Liver (tissue), 9 donors: Measurements from ENCODE around the gene WDR5. TPM values are rescaled to one million over a fixed set of nuclear protein-coding genes. Genes with fewer than 3 reads are reported as not detected.

ENCODE experiments used
- DNase-seq: peaks from one replicate; pipeline ENCODE4 v3.0.0-alpha.2; 2017; ENCODE audit warnings: low spot score
- H3K27ac ChIP-seq, 2 donors: one replicate each; pipeline ENCODE4 v1.7.0; 2013; ENCODE audit warnings: inconsistent platforms in 2 of 2, low read length in 2 of 2, control low read depth in 1 of 2, low read depth in 1 of 2, mild to moderate bottlenecking in 1 of 2
- H3K27me3 ChIP-seq, 4 donors: one replicate each; pipeline versions ENCODE4 v1.6.1 to v1.7.0; 2013; ENCODE audit warnings: low read length in 3 of 4, inconsistent platforms in 1 of 4, mild to moderate bottlenecking in 1 of 4, moderate library complexity in 1 of 4; ENCODE audit not compliant: control insufficient read depth in 4 of 4, insufficient read depth in 4 of 4
- H3K36me3 ChIP-seq, 4 donors: one replicate each; pipeline versions ENCODE4 v1.6.1 to v1.7.0; 2013; ENCODE audit warnings: low read length in 3 of 4, mild to moderate bottlenecking in 3 of 4, low read depth in 1 of 4, moderate library complexity in 1 of 4; ENCODE audit not compliant: control insufficient read depth in 4 of 4, insufficient read depth in 3 of 4
- H3K4me1 ChIP-seq, 4 donors: one replicate each; pipeline versions ENCODE4 v1.6.1 to v1.7.0; 2013; ENCODE audit warnings: low read length in 3 of 4, mild to moderate bottlenecking in 3 of 4, moderate library complexity in 1 of 4; ENCODE audit not compliant: control insufficient read depth in 4 of 4, insufficient read depth in 4 of 4
- H3K4me3 ChIP-seq, 3 donors: one replicate each; pipeline versions ENCODE4 v1.6.1 to v1.7.0; 2013; ENCODE audit warnings: low read length in 3 of 3, control low read depth in 1 of 3, low read depth in 1 of 3, mild to moderate bottlenecking in 1 of 3
- H3K9ac ChIP-seq, 2 donors: one replicate each; pipeline ENCODE4 v1.7.0; 2013; ENCODE audit warnings: low read length in 2 of 2, mild to moderate bottlenecking in 2 of 2, moderate library complexity in 2 of 2, control low read depth in 1 of 2, low read depth in 1 of 2
- H3K9me3 ChIP-seq, 4 donors: one replicate each; pipeline versions ENCODE4 v1.6.1 to v1.7.0; 2013; ENCODE audit warnings: low read length in 3 of 4; ENCODE audit not compliant: control insufficient read depth in 4 of 4
- EGR1 ChIP-seq, 2 donors: IDR thresholded peaks; 2 replicates each; pipeline ENCODE4 v1.6.1; 2016 to 2018; ENCODE audit warnings: antibody characterized with exemption in 2 of 2, low read depth in 2 of 2
- FOXA1 ChIP-seq: IDR thresholded peaks from 2 replicates; pipeline ENCODE4 v1.6.1; 2016; ENCODE audit warnings: antibody characterized with exemption
- FOXA2 ChIP-seq: IDR thresholded peaks from 2 replicates; pipeline ENCODE4 v1.6.1; 2016; ENCODE audit warnings: antibody characterized with exemption
- GABPA ChIP-seq, 2 donors: IDR thresholded peaks in 1 of 2; conservative IDR thresholded peaks in 1 of 2; 2 replicates each; pipeline ENCODE4 v1.6.1; 2016; ENCODE audit warnings: antibody characterized with exemption in 2 of 2, mild to moderate bottlenecking in 1 of 2, moderate library complexity in 1 of 2
- HNF4A ChIP-seq, 2 donors: conservative IDR thresholded peaks; 2 replicates each; pipeline ENCODE4 v1.6.1; 2016; ENCODE audit warnings: antibody characterized with exemption in 2 of 2, mild to moderate bottlenecking in 2 of 2
- HNF4G ChIP-seq: IDR thresholded peaks from 2 replicates; pipeline ENCODE4 v1.6.1; 2016; ENCODE audit warnings: antibody characterized with exemption
- JUND ChIP-seq, 2 donors: IDR thresholded peaks; 2 replicates each; pipeline ENCODE4 v1.6.1; 2016; ENCODE audit warnings: antibody characterized with exemption in 2 of 2
- NR2F2 ChIP-seq: IDR thresholded peaks from 2 replicates; pipeline ENCODE4 v1.6.1; 2016; ENCODE audit warnings: antibody characterized with exemption
- RAD21 ChIP-seq, 2 donors: IDR thresholded peaks; 2 replicates each; pipeline ENCODE4 v1.6.1; 2016; ENCODE audit warnings: antibody characterized with exemption in 2 of 2, mild to moderate bottlenecking in 2 of 2
- RXRA ChIP-seq, 2 donors: IDR thresholded peaks; 2 replicates each; pipeline ENCODE4 v1.6.1; 2017 to 2018; ENCODE audit warnings: antibody characterized with exemption in 2 of 2, mild to moderate bottlenecking in 1 of 2
- SP1 ChIP-seq: IDR thresholded peaks from 2 replicates; pipeline ENCODE4 v1.6.1; 2018; ENCODE audit warnings: antibody characterized with exemption, mild to moderate bottlenecking
- TAF1 ChIP-seq: conservative IDR thresholded peaks from 2 replicates; pipeline ENCODE4 v1.6.1; 2016; ENCODE audit warnings: antibody characterized with exemption, mild to moderate bottlenecking
- YY1 ChIP-seq: IDR thresholded peaks from 2 replicates; pipeline ENCODE4 v1.6.1; 2016; ENCODE audit warnings: antibody characterized with exemption, mild to moderate bottlenecking
- WGBS: extraction: QIAGEN DNeasy Blood & Tissue Kit; methylation state at CpG from one replicate; pipeline ENCODE4 v1.1.7; 2013; 5-methylcytosine and 5-hydroxymethylcytosine counted together
- polyA plus RNA-seq, 2 donors: library from polyadenylated mRNA; stranded (reverse) in 1 of 2; unstranded in 1 of 2; fragments of 200-250 nt in 1 of 2; fragments of >200 nt in 1 of 2; fragmentation: Nextera tagmentation in 1 of 2; extraction: Ambion mirVana in 1 of 2; gene quantifications; one replicate each; pipeline versions ENCODE4 v1.2.1 to v1.2.3, GENCODE V29; 2013 to 2015
- total RNA-seq, 2 donors: library from RNA; depleted of rRNA; stranded (reverse); fragments of >200 nt; gene quantifications; one replicate each; pipeline ENCODE4 v1.2.3, GENCODE V29; 2014
- TF ChIP-seq, protein P1 (sequence below): IDR thresholded peaks from 2 replicates; pipeline ENCODE4 v1.6.1; 2016; ENCODE audit warnings: antibody characterized with exemption, mild to moderate bottlenecking
- TF ChIP-seq, protein P2 (sequence below): IDR thresholded peaks from 2 replicates; pipeline ENCODE4 v1.6.1; 2016; ENCODE audit warnings: antibody characterized with exemption
- TF ChIP-seq, protein P3 (sequence below): IDR thresholded peaks from 2 replicates; pipeline ENCODE4 v1.6.1; 2016; ENCODE audit warnings: antibody characterized with exemption
- TF ChIP-seq, protein P4 (sequence below): IDR thresholded peaks from 2 replicates; pipeline ENCODE4 v1.6.1; 2016; ENCODE audit warnings: antibody characterized with exemption
- TF ChIP-seq, protein P5 (sequence below): fragments of 150-350 bp; IDR thresholded peaks from 2 replicates; pipeline ENCODE4 v1.5.1; 2017; ENCODE audit warnings: improper control_type of control experiment, low read depth, low read length; ENCODE audit not compliant: missing input control
- donor health status: healthy.
- donor health status: healthy.
- donor health status: healthy.
- donor health status: healthy.
- donor health status: healthy.

Gene WDR5
- total and polyA plus RNA-seq, 4 donors: 11.1 to 21.6 (median 14.6) TPM

DNA sequence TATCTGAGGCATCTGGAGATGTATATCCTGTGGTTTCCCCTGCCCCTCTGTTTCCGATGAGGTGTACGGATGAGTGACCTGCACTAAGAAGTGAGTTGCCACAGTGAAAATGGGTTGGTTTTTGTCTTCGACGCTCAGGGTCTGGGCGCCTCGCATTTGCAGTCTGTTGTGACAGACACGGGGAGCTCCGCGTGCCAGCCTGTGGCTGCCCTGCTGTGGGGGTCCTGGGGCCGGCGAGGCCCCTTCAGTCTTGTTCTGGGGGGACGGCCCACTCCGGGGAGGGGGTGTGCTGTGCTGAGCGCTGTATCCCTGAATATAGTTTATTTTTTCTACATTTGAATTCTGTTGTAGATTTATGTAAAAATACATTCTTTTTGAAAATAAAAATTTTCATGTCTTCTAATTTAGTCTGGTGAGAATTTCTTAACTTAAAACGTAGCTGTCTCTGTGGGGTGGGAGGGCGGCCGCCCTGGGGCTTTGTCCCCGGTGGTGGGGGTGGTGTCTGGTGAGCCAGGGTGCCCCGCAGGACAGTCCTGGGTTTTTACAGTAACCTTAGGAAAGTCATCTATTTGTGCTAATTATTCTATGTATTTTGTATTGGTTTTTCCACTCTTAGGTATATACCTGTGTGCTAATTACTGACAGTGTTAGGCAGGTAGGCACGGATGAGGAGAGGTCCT, 23.8 kb downstream of the WDR5 start:
- H3K9ac ChIP-seq: no peak overlapping the region
- WGBS: 96% methylated on average over 20 of the region's 20 CpGs
- H3K9me3 ChIP-seq: no peaks in the 10 kb centered on the region
- H3K27me3 ChIP-seq: no peaks in the 10 kb centered on the region
- H3K4me3 ChIP-seq: no peak overlapping the region
- H3K4me1 ChIP-seq: peaks cover 6 to 15% (median 10%) of the 10 kb centered on the region in 4 donors
- no peak overlapping the region for H3K27ac ChIP-seq
- peaks cover 13 to 42% (median 33%) of the 10 kb centered on the region in 4 donors for H3K36me3 ChIP-seq
- no peak for DNase-seq
- TF ChIP-seq HNF4A (conservative IDR thresholded peaks at IDR 0.05) (no peak), HNF4G (no peak), FOXA2 (no peak), FOXA1 (no peak), RAD21 (IDR thresholded peaks at IDR 0.05) (no peak), NR2F2 (no peak), GABPA (IDR thresholded peaks at IDR 0.05 in 1 of 2, conservative IDR thresholded peaks at IDR 0.05 in 1 of 2) (no peak), TAF1 (no peak), RXRA (IDR thresholded peaks at IDR 0.05) (no peak), JUND (IDR thresholded peaks at IDR 0.05) (no peak), SP1 (no peak), EGR1 (IDR thresholded peaks at IDR 0.05; ENCODE audit: low read depth in 2 of 2) (no peak), YY1 (no peak)
- TF ChIP-seq, protein P1, sequence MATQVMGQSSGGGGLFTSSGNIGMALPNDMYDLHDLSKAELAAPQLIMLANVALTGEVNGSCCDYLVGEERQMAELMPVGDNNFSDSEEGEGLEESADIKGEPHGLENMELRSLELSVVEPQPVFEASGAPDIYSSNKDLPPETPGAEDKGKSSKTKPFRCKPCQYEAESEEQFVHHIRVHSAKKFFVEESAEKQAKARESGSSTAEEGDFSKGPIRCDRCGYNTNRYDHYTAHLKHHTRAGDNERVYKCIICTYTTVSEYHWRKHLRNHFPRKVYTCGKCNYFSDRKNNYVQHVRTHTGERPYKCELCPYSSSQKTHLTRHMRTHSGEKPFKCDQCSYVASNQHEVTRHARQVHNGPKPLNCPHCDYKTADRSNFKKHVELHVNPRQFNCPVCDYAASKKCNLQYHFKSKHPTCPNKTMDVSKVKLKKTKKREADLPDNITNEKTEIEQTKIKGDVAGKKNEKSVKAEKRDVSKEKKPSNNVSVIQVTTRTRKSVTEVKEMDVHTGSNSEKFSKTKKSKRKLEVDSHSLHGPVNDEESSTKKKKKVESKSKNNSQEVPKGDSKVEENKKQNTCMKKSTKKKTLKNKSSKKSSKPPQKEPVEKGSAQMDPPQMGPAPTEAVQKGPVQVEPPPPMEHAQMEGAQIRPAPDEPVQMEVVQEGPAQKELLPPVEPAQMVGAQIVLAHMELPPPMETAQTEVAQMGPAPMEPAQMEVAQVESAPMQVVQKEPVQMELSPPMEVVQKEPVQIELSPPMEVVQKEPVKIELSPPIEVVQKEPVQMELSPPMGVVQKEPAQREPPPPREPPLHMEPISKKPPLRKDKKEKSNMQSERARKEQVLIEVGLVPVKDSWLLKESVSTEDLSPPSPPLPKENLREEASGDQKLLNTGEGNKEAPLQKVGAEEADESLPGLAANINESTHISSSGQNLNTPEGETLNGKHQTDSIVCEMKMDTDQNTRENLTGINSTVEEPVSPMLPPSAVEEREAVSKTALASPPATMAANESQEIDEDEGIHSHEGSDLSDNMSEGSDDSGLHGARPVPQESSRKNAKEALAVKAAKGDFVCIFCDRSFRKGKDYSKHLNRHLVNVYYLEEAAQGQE: no peak
- TF ChIP-seq, protein P2, sequence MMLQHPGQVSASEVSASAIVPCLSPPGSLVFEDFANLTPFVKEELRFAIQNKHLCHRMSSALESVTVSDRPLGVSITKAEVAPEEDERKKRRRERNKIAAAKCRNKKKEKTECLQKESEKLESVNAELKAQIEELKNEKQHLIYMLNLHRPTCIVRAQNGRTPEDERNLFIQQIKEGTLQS: no peak
- TF ChIP-seq, protein P3, sequence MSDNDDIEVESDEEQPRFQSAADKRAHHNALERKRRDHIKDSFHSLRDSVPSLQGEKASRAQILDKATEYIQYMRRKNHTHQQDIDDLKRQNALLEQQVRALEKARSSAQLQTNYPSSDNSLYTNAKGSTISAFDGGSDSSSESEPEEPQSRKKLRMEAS: no peak
- TF ChIP-seq, protein P4, sequence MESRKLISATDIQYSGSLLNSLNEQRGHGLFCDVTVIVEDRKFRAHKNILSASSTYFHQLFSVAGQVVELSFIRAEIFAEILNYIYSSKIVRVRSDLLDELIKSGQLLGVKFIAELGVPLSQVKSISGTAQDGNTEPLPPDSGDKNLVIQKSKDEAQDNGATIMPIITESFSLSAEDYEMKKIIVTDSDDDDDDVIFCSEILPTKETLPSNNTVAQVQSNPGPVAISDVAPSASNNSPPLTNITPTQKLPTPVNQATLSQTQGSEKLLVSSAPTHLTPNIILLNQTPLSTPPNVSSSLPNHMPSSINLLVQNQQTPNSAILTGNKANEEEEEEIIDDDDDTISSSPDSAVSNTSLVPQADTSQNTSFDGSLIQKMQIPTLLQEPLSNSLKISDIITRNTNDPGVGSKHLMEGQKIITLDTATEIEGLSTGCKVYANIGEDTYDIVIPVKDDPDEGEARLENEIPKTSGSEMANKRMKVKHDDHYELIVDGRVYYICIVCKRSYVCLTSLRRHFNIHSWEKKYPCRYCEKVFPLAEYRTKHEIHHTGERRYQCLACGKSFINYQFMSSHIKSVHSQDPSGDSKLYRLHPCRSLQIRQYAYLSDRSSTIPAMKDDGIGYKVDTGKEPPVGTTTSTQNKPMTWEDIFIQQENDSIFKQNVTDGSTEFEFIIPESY: no peak
- TF ChIP-seq, protein P5, sequence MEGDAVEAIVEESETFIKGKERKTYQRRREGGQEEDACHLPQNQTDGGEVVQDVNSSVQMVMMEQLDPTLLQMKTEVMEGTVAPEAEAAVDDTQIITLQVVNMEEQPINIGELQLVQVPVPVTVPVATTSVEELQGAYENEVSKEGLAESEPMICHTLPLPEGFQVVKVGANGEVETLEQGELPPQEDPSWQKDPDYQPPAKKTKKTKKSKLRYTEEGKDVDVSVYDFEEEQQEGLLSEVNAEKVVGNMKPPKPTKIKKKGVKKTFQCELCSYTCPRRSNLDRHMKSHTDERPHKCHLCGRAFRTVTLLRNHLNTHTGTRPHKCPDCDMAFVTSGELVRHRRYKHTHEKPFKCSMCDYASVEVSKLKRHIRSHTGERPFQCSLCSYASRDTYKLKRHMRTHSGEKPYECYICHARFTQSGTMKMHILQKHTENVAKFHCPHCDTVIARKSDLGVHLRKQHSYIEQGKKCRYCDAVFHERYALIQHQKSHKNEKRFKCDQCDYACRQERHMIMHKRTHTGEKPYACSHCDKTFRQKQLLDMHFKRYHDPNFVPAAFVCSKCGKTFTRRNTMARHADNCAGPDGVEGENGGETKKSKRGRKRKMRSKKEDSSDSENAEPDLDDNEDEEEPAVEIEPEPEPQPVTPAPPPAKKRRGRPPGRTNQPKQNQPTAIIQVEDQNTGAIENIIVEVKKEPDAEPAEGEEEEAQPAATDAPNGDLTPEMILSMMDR: no peak
